Retinal pigment epithelial cell (primary cell): ENCODE measurements around the gene ATP2B2.

Experiments used
- DNase-seq: peaks from one replicate; pipeline ENCODE4 v3.0.0-alpha.2; 2010; ENCODE audit warnings: low read depth
- H3K4me3 ChIP-seq: 2 replicates; pipeline ENCODE4 v1.5.1; 2011; ENCODE audit warnings: mild to moderate bottlenecking, low read length, control low read depth, moderate library complexity
- CTCF ChIP-seq: conservative IDR thresholded peaks from 2 replicates; pipeline ENCODE4 v1.5.1; 2011; ENCODE audit warnings: low read depth, low read length, control low read depth, inconsistent platforms

The ATP2B2 gene

GRCh38 chr3:10358309-10358980 is 146.9 kb downstream of the ATP2B2 start:
- no peak overlapping the region for H3K4me3 ChIP-seq
- no peak for DNase-seq
- no peak for TF ChIP-seq CTCF

DNA sequence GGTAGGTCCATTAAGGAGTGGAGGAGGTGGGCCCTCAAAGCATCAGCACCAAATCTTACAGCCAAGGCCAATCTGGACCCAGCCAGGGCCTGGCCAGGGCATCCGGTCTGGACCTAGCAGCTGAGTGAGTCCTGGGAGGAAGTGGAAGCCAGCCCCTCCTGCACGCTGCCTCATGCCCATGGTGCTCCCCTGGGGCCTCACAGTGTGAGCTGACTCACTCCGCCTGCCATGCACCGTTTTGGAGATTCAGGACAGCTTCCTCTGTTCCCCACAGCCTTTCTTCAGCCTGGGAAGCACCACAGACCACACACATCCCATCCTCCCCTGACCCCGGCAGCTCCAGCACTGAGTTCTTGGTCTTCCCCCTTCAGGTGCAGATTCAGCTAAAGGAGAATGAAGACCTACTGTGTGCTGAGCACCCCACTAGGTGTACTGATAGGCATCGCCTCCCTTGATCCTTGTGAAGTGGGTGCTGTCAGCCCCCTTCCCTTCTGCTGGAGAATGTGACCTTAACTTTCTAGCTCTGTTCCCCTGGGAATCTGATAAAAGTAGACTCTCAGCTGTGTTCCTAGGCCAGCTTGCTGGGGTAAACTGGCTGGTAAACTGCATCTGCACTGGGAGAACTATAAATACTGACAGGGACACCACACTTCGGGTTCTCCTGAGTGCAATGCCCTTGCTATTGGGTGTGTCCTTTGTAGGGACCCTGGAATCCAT is 147.6 kb downstream of the ATP2B2 start:
- no peak for DNase-seq
- no peak overlapping the region for H3K4me3 ChIP-seq
- no peak for TF ChIP-seq CTCF

- H3K4me3 ChIP-seq, result no peak overlapping the region
- no peak for DNase-seq
- no peak for TF ChIP-seq CTCF
Observed at GRCh38 chr3:10357095-10357494, 148.3 kb downstream of the ATP2B2 start.

- no peak for TF ChIP-seq CTCF
- DNase-seq, result no peak
- no peak overlapping the region for H3K4me3 ChIP-seq
Observed at GRCh38 chr3:10356461-10356981, 148.9 kb downstream of the ATP2B2 start.

DNA sequence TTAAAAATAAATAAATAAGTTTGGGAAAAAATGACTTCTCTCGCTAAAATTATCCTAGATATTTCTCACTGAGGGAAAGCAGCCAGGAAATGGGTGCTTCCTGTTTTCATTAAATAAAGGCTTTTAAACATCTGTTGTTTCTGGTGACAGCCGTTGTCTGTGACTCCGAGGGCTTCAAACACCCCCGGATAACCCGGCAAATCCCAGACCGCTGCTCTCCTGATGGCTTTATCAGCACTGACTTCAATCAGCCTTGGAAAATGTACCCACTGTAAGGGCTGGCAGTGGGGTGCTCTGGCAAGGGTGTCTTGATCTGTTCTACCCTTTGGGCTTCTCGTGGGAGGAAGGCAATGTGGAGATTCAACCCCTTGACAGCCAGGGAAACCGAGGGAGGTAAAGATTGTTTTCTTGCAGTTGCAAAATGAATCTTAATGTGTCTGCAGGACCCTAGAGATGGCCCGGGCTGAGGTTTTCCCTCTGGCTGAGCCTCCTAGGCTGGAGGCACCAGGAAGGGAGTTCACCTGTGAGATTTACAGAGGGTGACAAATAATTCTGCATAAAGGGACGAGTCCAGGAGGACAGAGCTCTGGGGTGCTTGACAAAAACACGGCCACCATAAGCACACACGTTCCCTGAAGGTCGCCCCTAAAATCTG is 150.9 kb downstream of the ATP2B2 start:
- H3K4me3 ChIP-seq, result no peak overlapping the region
- no peak for DNase-seq
- no peak for TF ChIP-seq CTCF

DNA sequence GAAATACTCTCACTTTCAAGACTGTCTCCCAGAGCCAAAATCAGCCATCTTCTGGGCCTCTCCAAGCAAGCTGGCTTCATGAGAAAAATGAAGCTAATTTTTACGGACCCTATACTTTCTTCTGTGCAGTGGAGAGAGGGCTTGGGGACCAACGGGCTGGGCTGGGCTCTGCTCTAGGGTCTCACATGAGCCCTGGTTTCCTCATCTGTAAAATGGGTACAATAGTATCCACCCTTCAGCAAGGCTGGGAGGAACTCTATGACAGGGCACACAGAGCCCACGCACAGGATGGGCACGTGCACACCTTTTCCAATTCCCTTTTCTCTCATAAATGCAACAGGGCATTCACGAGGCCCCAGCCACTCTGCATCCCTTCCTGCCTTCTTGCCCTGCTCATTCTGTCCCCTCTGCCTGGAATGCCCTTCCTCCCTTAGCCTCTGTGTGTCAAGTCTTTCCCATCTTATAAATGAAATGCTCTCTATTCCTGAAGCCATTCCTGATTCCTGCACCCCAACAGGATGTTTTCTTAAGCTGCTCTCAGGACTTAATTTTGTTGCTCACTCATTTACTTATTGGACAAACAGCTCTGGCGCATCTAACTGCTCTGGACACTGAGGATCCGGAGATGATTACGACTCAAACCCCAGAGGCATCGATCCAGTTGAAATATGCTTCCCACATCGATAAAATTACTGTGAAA is 151.6 kb downstream of the ATP2B2 start:
- DNase-seq, result no peak
- no peak overlapping the region for H3K4me3 ChIP-seq
- no peak for TF ChIP-seq CTCF
